HUES6 (cell line): ENCODE data around the gene GRIK5.

Experiments
- H3K27ac ChIP-seq: 2 replicates; pipeline ENCODE4 v1.7.0; 2013; ENCODE audit warnings: low read depth, mild to moderate bottlenecking, low read length, inconsistent platforms
- H3K27me3 ChIP-seq: 2 replicates; pipeline ENCODE4 v1.6.1; 2013; ENCODE audit warnings: low read length; ENCODE audit not compliant: control insufficient read depth, insufficient read depth
- H3K36me3 ChIP-seq: 2 replicates; pipeline ENCODE4 v1.6.1; 2013; ENCODE audit warnings: low read length; ENCODE audit not compliant: control insufficient read depth, insufficient read depth
- H3K4me1 ChIP-seq: 2 replicates; pipeline ENCODE4 v1.6.1; 2013; ENCODE audit warnings: low read length; ENCODE audit not compliant: control insufficient read depth, insufficient read depth
- H3K4me3 ChIP-seq: 2 replicates; pipeline ENCODE4 v1.5.1; 2013; ENCODE audit warnings: low read depth, low read length
- H3K9ac ChIP-seq: one replicate; pipeline ENCODE4 v1.6.1; 2013; ENCODE audit warnings: mild to moderate bottlenecking, low read length
- H3K9me3 ChIP-seq: 2 replicates; pipeline ENCODE4 v1.6.1; 2013; ENCODE audit warnings: low read depth, low read length; ENCODE audit not compliant: control insufficient read depth, insufficient read depth

The GRIK5 gene

DNA sequence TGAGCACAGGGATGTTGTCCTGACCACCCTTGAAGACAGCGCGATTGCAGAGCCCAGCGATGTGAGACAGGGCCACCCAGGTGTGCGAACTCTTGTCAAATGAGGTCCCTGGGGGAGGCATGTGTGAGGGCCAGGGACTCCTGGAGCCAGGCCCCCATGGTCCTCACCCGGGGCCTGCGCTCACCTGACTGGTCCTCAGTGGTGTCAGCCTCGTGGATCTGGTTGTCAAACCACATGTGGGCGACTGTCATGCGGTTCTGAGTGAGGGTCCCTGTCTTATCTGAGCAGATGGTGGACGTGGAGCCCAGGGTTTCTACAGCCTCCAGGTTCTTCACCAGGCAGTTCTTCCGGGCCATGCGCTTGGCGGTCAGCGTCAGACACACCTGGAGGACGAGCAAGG, 88.3 kb downstream of the GRIK5 start:
- Histone ChIP-seq H3K27me3 (no peaks in the 10 kb centered on the region), H3K36me3 (peaks cover 4% of the 10 kb centered on the region; the same call in 1 of the 2 replicates), H3K4me1 (no peaks in the 10 kb centered on the region), H3K9ac (no peak overlapping the region), H3K4me3 (no peak overlapping the region), H3K27ac (no peak overlapping the region), H3K9me3 (no peaks in the 10 kb centered on the region)

DNA sequence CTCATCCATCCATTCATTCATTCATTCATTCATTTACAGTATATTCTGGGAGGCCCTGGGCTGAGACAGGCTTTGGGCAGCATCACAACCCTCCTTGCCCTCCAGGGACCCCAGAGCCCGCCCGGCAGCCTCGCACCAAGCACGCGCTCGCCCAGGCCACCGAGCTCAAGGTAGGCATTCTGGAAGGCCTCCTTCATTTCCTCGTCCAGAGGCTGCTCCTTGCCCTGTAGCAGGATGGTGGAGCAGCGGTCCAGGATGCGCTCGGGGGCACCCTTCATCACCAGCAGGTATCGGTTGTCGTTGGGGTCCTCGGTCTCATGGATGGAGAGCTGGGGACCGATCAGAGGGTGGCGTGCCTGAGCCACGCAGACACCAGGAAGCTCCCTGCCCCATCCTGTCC, 91.5 kb downstream of the GRIK5 start:
- H3K27ac ChIP-seq: no peak overlapping the region
- no peaks in the 10 kb centered on the region for H3K27me3 ChIP-seq
- H3K4me1 ChIP-seq: no peaks in the 10 kb centered on the region
- H3K9ac ChIP-seq: no peak overlapping the region
- no peak overlapping the region for H3K4me3 ChIP-seq
- H3K9me3 ChIP-seq: no peaks in the 10 kb centered on the region
- peaks cover 6% of the 10 kb centered on the region; the same call in 1 of the 2 replicates for H3K36me3 ChIP-seq

DNA sequence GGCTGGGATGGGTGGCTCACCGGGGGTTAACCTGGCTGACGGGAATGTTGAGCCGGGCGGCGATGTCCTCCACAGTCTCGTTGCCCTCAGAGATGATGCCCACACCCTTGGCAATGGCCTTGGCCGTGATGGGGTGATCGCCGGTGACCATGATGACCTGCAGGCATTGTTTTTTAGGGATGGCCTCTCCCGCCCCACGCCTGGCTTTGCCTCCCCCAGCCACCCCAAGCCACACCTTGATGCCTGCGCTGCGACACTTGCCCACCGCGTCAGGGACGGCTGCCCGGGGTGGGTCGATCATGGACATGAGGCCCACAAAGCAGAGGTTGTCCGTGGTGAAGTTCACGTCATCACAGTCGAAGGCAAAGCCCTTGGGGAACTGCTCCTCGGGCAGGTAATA, 92.1 kb downstream of the GRIK5 start:
- Histone ChIP-seq H3K4me3 (no peak overlapping the region), H3K36me3 (peaks cover 6% of the 10 kb centered on the region; the same call in 1 of the 2 replicates), H3K9ac (no peak overlapping the region), H3K27me3 (no peaks in the 10 kb centered on the region), H3K27ac (no peak overlapping the region), H3K9me3 (no peaks in the 10 kb centered on the region), H3K4me1 (no peaks in the 10 kb centered on the region)

DNA sequence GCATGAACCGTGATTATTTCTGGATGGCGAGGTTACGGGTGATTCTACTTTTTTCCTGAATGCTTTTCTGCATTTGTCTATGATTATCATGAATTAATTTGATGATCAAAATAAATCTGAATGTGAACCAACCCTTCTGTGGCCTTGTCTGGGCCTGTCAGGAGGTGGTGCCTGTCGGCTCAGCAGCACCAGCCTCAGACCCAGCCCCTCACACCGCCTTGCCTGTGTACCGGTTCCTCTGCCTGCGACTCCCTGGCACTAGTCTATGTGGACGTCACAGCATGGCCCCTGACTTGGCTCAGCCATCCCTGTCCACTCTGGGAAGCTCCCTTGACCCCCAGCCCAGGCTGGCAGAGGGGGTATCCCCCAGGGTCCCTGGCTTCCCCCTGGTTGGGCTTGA, 95.4 kb downstream of the GRIK5 start:
- Histone ChIP-seq H3K9ac (no peak overlapping the region), H3K4me1 (no peaks in the 10 kb centered on the region), H3K36me3 (peaks cover 2% of the 10 kb centered on the region; the same call in 1 of the 2 replicates), H3K9me3 (no peaks in the 10 kb centered on the region), H3K27ac (no peak overlapping the region), H3K27me3 (no peaks in the 10 kb centered on the region), H3K4me3 (no peak overlapping the region)

DNA sequence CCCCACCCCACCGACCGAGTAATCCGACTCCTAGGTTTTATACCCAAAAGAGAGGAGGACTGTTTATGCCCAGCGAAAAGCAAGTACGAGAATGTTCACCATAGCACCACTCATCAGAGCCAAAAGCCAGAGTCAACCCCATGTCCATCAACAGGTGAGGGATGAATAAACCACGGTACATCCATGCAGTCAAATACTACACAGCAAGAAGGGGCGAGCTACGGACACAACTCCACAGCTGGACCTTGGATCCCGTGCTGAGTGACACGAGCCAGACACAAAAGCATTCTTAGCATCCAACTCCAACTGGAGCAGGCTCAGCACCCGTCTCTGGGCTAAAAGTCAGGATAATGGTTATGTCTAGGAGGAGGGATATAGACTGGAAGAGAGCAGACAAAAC, 98.6 kb downstream of the GRIK5 start:
- Histone ChIP-seq H3K4me1 (no peaks in the 10 kb centered on the region), H3K27me3 (no peaks in the 10 kb centered on the region), H3K9ac (no peak overlapping the region), H3K4me3 (no peak overlapping the region), H3K27ac (no peak overlapping the region), H3K36me3 (peaks cover under 1% of the 10 kb centered on the region; the same call in 1 of the 2 replicates), H3K9me3 (no peaks in the 10 kb centered on the region)

DNA sequence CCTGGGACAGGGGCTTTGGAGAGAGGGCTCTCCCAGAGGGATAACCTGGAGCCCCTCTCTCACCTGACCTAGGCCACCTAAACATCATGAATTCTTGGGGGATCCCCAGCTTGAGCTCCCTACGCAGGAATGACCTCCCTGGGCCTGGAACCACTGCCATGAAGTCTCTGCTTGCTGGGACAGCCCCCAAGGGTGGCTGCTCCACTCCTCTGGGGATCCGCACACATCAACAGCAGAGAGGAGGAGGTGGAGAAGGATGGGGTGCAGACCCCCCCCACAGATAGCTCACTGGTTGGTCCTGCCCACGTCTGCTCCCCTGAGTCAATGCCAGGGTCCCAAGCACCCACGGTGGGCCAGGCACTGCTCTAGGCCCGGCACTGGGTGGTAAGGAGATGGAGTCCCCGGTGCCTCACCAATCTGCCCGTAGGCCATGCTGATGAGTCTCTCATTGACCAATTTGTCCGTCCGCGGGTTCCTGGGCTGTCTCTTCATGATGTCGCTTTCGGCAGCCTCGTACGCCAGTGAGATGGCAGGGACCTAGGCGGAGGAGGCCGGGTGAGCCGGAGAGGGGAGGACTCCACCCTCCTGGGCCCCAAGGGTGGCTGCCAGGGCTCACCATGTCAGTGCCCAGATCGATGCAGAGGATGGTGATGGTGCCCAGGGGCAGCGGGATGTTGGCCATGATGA, 100.1 kb downstream of the GRIK5 start:
- H3K36me3 ChIP-seq: no peaks in the 10 kb centered on the region

DNA sequence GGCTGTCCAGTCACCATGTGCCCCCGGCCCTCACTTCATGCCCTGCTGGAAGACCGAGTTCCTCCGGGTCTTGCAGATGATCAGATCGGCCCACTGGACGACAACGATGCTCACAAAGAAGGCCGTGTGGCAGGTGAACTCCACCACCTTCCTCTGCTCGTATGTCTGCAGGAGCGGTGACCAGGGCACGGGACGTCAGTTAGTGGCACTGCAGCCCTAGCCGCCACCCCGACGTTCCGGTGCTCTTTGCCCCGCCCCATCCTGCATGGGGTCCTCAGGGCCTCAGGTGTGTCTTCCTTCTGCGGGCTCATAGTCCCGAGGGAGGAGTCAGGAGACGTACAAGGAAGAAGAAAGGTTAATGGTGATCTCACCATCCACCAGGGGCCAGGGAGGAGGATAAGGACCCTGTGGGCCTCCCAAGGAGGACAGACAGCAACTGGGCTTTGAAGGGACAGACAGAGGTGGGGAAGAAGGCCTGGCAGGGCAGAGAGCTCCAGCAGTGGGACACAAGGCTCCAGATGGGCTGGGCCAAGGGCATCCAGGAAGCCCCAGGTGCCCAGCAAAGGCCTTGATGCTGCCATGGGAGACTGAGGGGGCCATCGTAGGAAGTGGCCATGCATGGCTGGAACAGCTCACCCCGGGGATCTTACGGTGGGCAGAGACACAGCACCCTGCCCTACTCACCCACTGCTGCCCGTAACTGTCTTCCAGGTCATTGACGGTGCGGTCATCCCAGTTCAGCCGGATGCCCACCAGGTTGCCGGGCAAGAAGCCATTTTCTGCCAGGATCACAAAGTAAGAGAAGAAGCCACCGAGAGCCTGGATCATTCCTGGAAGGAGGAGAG, 101.0 kb downstream of the GRIK5 start:
- H3K9me3 ChIP-seq: no peaks in the 10 kb centered on the region
- H3K27ac ChIP-seq: no peak overlapping the region
- no peaks in the 10 kb centered on the region for H3K4me1 ChIP-seq
- no peaks in the 10 kb centered on the region for H3K27me3 ChIP-seq
- H3K4me3 ChIP-seq: no peak overlapping the region
- no peak overlapping the region for H3K9ac ChIP-seq
- no peaks in the 10 kb centered on the region for H3K36me3 ChIP-seq

More for the DNA sequence above, 100.1 kb downstream of the GRIK5 start:
- no peaks in the 10 kb centered on the region for H3K4me1 ChIP-seq
- no peak overlapping the region for H3K9ac ChIP-seq
- H3K9me3 ChIP-seq: no peaks in the 10 kb centered on the region
- H3K27me3 ChIP-seq: no peaks in the 10 kb centered on the region
- H3K4me3 ChIP-seq: no peak overlapping the region
- H3K27ac ChIP-seq: no peak overlapping the region

DNA sequence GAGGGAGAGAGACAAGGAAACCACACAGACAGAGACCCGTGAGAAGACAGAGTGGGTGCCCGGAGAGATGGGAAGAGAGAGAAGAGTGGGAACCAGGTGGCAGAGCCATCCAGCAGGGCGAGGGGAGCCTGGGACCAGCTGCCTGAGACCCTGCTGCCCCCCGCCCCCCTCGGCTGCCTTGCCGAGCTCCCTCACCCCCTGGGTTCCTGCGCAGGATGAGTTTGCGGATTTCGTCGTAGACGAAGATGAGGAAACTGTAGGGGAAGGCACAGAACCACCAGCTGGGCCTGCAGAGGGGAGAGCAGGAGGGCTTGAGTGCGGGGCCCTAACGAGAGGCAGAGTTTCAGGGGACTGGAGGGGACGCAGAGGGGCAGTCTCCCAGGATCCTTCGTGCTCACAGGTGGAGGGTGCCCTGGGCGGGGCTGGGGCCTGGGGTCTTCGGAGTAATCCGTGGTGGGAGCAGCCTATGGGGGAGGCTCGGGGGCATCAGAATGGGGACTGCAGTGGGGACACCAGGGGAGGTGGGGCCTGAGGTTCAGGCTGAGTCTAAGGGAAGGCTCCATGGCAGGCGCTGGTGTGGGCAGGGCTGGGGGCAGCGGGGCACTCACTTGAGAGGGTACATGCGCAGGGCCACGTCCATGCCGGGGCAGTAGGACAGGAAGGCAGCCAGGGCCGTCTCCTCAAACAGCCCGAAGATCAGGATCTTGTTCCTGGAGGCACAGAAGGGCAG, 102.8 kb downstream of the GRIK5 start:
- Histone ChIP-seq H3K9ac (no peak overlapping the region), H3K4me1 (no peaks in the 10 kb centered on the region), H3K4me3 (no peak overlapping the region), H3K27me3 (no peaks in the 10 kb centered on the region), H3K36me3 (no peaks in the 10 kb centered on the region), H3K27ac (no peak overlapping the region), H3K9me3 (no peaks in the 10 kb centered on the region)

DNA sequence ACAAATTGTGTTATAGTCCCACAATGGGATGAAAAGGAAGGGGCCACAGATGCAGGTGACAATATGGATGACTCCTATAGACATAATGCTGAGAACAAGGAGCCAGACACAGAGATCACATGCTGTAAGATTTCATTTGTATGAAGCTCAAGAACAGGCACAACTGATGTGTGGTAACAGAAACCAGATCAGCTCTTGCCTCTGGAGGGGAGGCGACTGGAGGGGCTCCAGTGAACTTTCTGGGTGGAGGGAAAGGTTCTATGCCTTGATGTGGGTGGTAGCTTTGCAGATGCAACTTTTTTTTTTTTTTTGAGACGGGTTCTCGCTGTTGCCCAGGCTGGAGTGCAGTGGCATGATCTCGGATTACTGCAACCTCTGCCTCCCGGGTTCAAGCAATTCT, 104.9 kb downstream of the GRIK5 start:
- no peak overlapping the region for H3K9ac ChIP-seq
- no peak overlapping the region for H3K27ac ChIP-seq
- no peak overlapping the region for H3K4me3 ChIP-seq
- no peaks in the 10 kb centered on the region for H3K27me3 ChIP-seq
- H3K36me3 ChIP-seq: no peaks in the 10 kb centered on the region
- no peaks in the 10 kb centered on the region for H3K4me1 ChIP-seq
- H3K9me3 ChIP-seq: no peaks in the 10 kb centered on the region

DNA sequence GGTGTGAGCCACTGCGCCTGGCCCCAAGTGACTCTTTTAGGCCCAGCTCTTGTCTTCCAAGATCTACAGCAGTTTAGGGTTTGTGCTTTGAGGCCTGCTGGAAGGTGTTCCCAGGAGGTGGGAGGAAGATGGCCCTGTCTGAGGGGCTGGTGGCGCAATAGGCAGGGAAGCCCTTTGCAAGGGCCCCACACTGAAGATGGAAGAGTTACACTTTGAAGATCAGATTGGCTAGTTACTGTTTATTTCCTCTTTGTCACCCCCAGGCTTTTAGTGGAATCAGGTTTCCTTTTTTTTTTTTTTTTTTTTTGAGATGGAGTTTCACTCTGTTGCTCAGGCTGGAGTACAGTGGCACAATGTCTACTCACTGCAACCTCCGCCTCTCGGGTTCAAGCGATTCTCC, 109.0 kb downstream of the GRIK5 start:
- Histone ChIP-seq H3K27ac (no peak overlapping the region), H3K36me3 (peaks cover 7% of the 10 kb centered on the region; the same call in 1 of the 2 replicates), H3K9me3 (no peaks in the 10 kb centered on the region), H3K4me3 (no peak overlapping the region), H3K27me3 (no peaks in the 10 kb centered on the region), H3K9ac (no peak overlapping the region), H3K4me1 (peaks cover 16% of the 10 kb centered on the region)
